Naive thymus-derived CD4-positive, alpha-beta T cell (primary cell): Measurements from ENCODE around the gene SLC37A4. TPM values are rescaled to one million over a fixed set of nuclear protein-coding genes. Genes with fewer than 3 reads are reported as not detected.
"Not testable (repeated sequence)": the region's sequence is repeated elsewhere in the genome, so short reads cannot be mapped to it uniquely, and the experiment has no call there.

Experiments used
- ATAC-seq: fragments of 150-1000 bp; cut with Tn5 transposase; 2 replicates; pipeline ENCODE4 v1.10.0; 2021; ENCODE audit warnings: mild to moderate bottlenecking, moderate library complexity
- CTCF ChIA-PET: fragments of 350-600 bp; sonication (Branson Sonifier 250); formaldehyde crosslinking; loops from one replicate; lab custom pipeline; 2021; ENCODE audit warnings: antibody characterized with exemption; lab: Charles Lee
- POLR2A ChIA-PET: fragments of 350-600 bp; sonication (Branson Sonifier 250); formaldehyde crosslinking; loops from one replicate; lab custom pipeline; 2021; ENCODE audit warnings: antibody characterized with exemption, inconsistent platforms; lab: Charles Lee
- DNase-seq, 9 donors: peaks; one replicate each; pipeline versions ENCODE4 v3.0.0 to v3.0.0-alpha.2; 2020 to 2022; ENCODE audit warnings: mixed read lengths in 1 of 9
- H3K27ac ChIP-seq: one replicate; pipeline ENCODE4 v1.7.0; 2013; ENCODE audit warnings: mild to moderate bottlenecking, low read depth, low read length, moderate library complexity
- H3K27me3 ChIP-seq, 2 donors: one replicate each; pipeline ENCODE4 v1.7.0; 2013; ENCODE audit warnings: low read length in 2 of 2, mild to moderate bottlenecking in 2 of 2, moderate library complexity in 2 of 2; ENCODE audit not compliant: control insufficient read depth in 2 of 2, insufficient read depth in 2 of 2
- H3K36me3 ChIP-seq, 3 experiments: 1 replicate in 2 of 3; 2 replicates in 1 of 3; pipeline ENCODE4 v1.7.0; 2013; ENCODE audit warnings: low read length in 3 of 3, mild to moderate bottlenecking in 3 of 3, moderate library complexity in 1 of 3; ENCODE audit not compliant: insufficient read depth in 3 of 3, control insufficient read depth in 2 of 3
- H3K4me1 ChIP-seq, 2 donors: one replicate each; pipeline ENCODE4 v1.7.0; 2013; ENCODE audit warnings: low read length in 2 of 2, mild to moderate bottlenecking in 2 of 2, moderate library complexity in 1 of 2; ENCODE audit not compliant: control insufficient read depth in 2 of 2, insufficient read depth in 2 of 2
- H3K4me3 ChIP-seq: 2 replicates; pipeline ENCODE4 v1.7.0; 2013; ENCODE audit warnings: mild to moderate bottlenecking, low read length
- H3K9me3 ChIP-seq, 3 experiments: 1 replicate in 2 of 3; 2 replicates in 1 of 3; pipeline ENCODE4 v1.7.0; 2013; ENCODE audit warnings: low read length in 3 of 3; ENCODE audit not compliant: control insufficient read depth in 2 of 3
- H3K27ac Mint-ChIP-seq, 9 donors: one replicate each; pipeline ENCODE4 v1.8.0; 2020 to 2022; ENCODE audit warnings: mixed read lengths in 9 of 9, mild to moderate bottlenecking in 8 of 9, moderate library complexity in 5 of 9, inconsistent platforms in 2 of 9
- H3K27me3 Mint-ChIP-seq, 5 donors: one replicate each; pipeline ENCODE4 v1.8.0; 2021 to 2022; ENCODE audit warnings: mixed read lengths in 5 of 5, mild to moderate bottlenecking in 1 of 5
- H3K36me3 Mint-ChIP-seq, 5 donors: one replicate each; pipeline ENCODE4 v1.8.0; 2020 to 2022; ENCODE audit warnings: mixed read lengths in 5 of 5, mild to moderate bottlenecking in 3 of 5, inconsistent platforms in 1 of 5
- H3K4me1 Mint-ChIP-seq, 7 donors: one replicate each; pipeline ENCODE4 v1.8.0; 2020 to 2022; ENCODE audit warnings: mixed read lengths in 7 of 7, mild to moderate bottlenecking in 3 of 7, inconsistent platforms in 1 of 7
- H3K4me3 Mint-ChIP-seq, 10 donors: one replicate each; pipeline ENCODE4 v1.8.0; 2020 to 2022; ENCODE audit warnings: mild to moderate bottlenecking in 10 of 10, mixed read lengths in 10 of 10, moderate library complexity in 6 of 10, inconsistent platforms in 2 of 10
- H3K9me3 Mint-ChIP-seq, 11 donors: one replicate each; pipeline ENCODE4 v1.8.0; 2020 to 2022; ENCODE audit warnings: mixed read lengths in 11 of 11, mild to moderate bottlenecking in 4 of 11, inconsistent platforms in 1 of 11, moderate library complexity in 1 of 11
- intact Hi-C, 2 donors: fragments of 100-400 bp; cut with micrococcal nuclease; formaldehyde crosslinking; loops; one replicate each; pipeline ENCODE4 v1.15.1; 2023
- polyA plus RNA-seq, 2 donors: library from polyadenylated mRNA; unstranded; fragments of 300-500 nt; fragmentation: Illumina TruSeq; gene quantifications; one replicate each; pipeline ENCODE4 v1.2.3, GENCODE V29; 2021
- total RNA-seq, 6 experiments: library from RNA in 5 of 6; stranded (reverse) in 5 of 6; gene quantifications; 1 replicate in 5 of 6; 2 replicates in 1 of 6; pipeline ENCODE4 v1.2.3 and lab custom pipeline; 2021 to 2026

SLC37A4 gene
- total and polyA plus RNA-seq, 7 experiments from 2014 or later, result 7.1 to 20.8 (median 13.1) TPM

GRCh38 chr11:118984825-118985224 lies 45.9 kb downstream of the SLC37A4 start:
- no peak overlapping the region for H3K4me3 Mint-ChIP-seq
- no peaks in the 10 kb centered on the region for H3K27me3 Mint-ChIP-seq
- intact Hi-C loops, result no loop called here
- ATAC-seq, result no peak
- DNase-seq, result no peak
- no peak overlapping the region for H3K27ac Mint-ChIP-seq
- Histone ChIP-seq H3K9me3 (no peaks in the 10 kb centered on the region), H3K4me3 (no peak overlapping the region), H3K27me3 (no peaks in the 10 kb centered on the region), H3K27ac (no peak overlapping the region), H3K4me1 (no peaks in the 10 kb centered on the region), H3K36me3 (no peaks in the 10 kb centered on the region)
- H3K9me3 Mint-ChIP-seq, result no peaks in the 10 kb centered on the region
- ChIA-PET POLR2A (no interaction called here), CTCF (no interaction called here)
- H3K4me1 Mint-ChIP-seq, result peaks cover 0 to 8% (median 4%) of the 10 kb centered on the region in 7 donors
- no peaks in the 10 kb centered on the region for H3K36me3 Mint-ChIP-seq

- DNase-seq, POLR2A ChIA-PET, H3K4me3 Mint-ChIP-seq, intact Hi-C loops, H3K9me3 Mint-ChIP-seq, H3K27ac ChIP-seq, H3K4me3 ChIP-seq, H3K27me3 ChIP-seq, CTCF ChIA-PET, H3K9me3 ChIP-seq, H3K36me3 ChIP-seq, H3K4me1 ChIP-seq, H3K36me3 Mint-ChIP-seq, H3K27me3 Mint-ChIP-seq, H3K4me1 Mint-ChIP-seq, ATAC-seq: not testable (repeated sequence)
- peak overlapping the region in 1 of 9 donors; percentile 38 for H3K27ac Mint-ChIP-seq
Measured at GRCh38 chr11:118984337-118984736, 46.3 kb downstream of the SLC37A4 start.

GRCh38 chr11:118980191-118980881 lies 50.3 kb downstream of the SLC37A4 start:
- Mint-ChIP-seq H3K4me3 (no peak overlapping the region), H3K4me1 (no peaks in the 10 kb centered on the region), H3K27me3 (peaks cover 0 to 7% (median 4%) of the 10 kb centered on the region in 5 donors), H3K9me3 (peaks cover 0 to 1% (median 0%) of the 10 kb centered on the region in 11 donors), H3K27ac (peak overlapping the region in 2 of 9 donors; percentile 6 to 58), H3K36me3 (no peaks in the 10 kb centered on the region)
- no peak for ATAC-seq
- ChIA-PET POLR2A (interaction anchor here (1.2 kb wide), 1 partner anchor 17 kb away, joined by 3 read pairs; no protein-coding TSS in a partner anchor), CTCF (no interaction called here)
- Histone ChIP-seq H3K27me3 (no peaks in the 10 kb centered on the region), H3K4me3 (no peak overlapping the region), H3K36me3 (no peaks in the 10 kb centered on the region), H3K27ac (no peak overlapping the region), H3K9me3 (no peaks in the 10 kb centered on the region), H3K4me1 (no peaks in the 10 kb centered on the region)
- no peak for DNase-seq
- intact Hi-C loops, result no loop called here

GRCh38 chr11:118979434-118979833 lies 51.2 kb downstream of the SLC37A4 start:
- H3K36me3 Mint-ChIP-seq, result no peaks in the 10 kb centered on the region
- H3K27ac Mint-ChIP-seq, result no peak overlapping the region
- Histone ChIP-seq H3K4me1 (no peaks in the 10 kb centered on the region), H3K27me3 (no peaks in the 10 kb centered on the region), H3K27ac (no peak overlapping the region), H3K36me3 (no peaks in the 10 kb centered on the region), H3K9me3 (no peaks in the 10 kb centered on the region), H3K4me3 (no peak overlapping the region)
- ChIA-PET POLR2A (interaction anchor here (1.2 kb wide), 1 partner anchor 18 kb away, joined by 3 read pairs; no protein-coding TSS in a partner anchor), CTCF (interaction anchor here (1.0 kb wide), 1 partner anchor 22 kb away, joined by 3 read pairs; no protein-coding TSS in a partner anchor)
- peaks cover 0 to 13% (median 5%) of the 10 kb centered on the region in 5 donors for H3K27me3 Mint-ChIP-seq
- no peak for DNase-seq
- H3K4me3 Mint-ChIP-seq, result no peak overlapping the region
- no peak for ATAC-seq
- no peaks in the 10 kb centered on the region for H3K4me1 Mint-ChIP-seq
- H3K9me3 Mint-ChIP-seq, result peaks cover 0 to 3% (median 0%) of the 10 kb centered on the region in 11 donors
- intact Hi-C loops, result no loop called here

GRCh38 chr11:118975771-118976709 lies 54.6 kb downstream of the SLC37A4 start:
- H3K9me3 ChIP-seq, result no peaks in the 10 kb centered on the region
- intact Hi-C loops, result no loop called here
- Mint-ChIP-seq H3K4me3 (no peak overlapping the region), H3K27ac (peak overlapping the region in 1 of 9 donors; percentile 31), H3K27me3 (peaks cover 0 to 17% (median 12%) of the 10 kb centered on the region in 5 donors), H3K9me3 (peaks cover 0 to 3% (median 0%) of the 10 kb centered on the region in 11 donors), H3K36me3 (no peaks in the 10 kb centered on the region), H3K4me1 (no peaks in the 10 kb centered on the region)
- H3K36me3 ChIP-seq, result no peaks in the 10 kb centered on the region
- CTCF ChIA-PET, result no interaction called here
- ATAC-seq (no peak), DNase-seq (no peak)
- POLR2A ChIA-PET, result no interaction called here
- H3K4me1 ChIP-seq, result no peaks in the 10 kb centered on the region
- H3K27me3 ChIP-seq, result no peaks in the 10 kb centered on the region
- no peak overlapping the region for H3K4me3 ChIP-seq
- no peak overlapping the region for H3K27ac ChIP-seq
